GM18907 (cell line): ENCODE measurements around the gene DNASE2.

Source experiments
- ATAC-seq: cut with Tn5 transposase; IDR thresholded peaks from one replicate; pipeline ENCODE4 v1.9.1; 2021; ENCODE audit warnings: mild to moderate bottlenecking, moderate library complexity; ENCODE audit not compliant: unreplicated experiment

Gene DNASE2

DNA sequence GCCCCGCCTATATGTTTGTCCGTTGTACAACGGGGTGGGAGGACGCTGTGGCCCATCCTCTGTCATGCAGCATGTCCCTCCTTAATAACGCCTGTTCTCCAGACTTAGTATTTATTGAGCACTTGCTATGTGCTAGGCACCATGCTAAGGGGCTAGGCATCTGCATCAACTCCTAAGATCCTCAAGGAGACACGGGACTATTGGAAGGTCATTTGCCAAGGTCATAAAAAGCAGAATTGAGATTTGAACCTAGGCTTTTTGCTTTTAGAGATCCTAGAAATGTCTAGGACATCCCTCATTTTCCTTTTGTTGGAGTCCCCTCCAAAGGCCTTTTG lies 44.8 kb downstream of the DNASE2 start:
- no peak for ATAC-seq

DNA sequence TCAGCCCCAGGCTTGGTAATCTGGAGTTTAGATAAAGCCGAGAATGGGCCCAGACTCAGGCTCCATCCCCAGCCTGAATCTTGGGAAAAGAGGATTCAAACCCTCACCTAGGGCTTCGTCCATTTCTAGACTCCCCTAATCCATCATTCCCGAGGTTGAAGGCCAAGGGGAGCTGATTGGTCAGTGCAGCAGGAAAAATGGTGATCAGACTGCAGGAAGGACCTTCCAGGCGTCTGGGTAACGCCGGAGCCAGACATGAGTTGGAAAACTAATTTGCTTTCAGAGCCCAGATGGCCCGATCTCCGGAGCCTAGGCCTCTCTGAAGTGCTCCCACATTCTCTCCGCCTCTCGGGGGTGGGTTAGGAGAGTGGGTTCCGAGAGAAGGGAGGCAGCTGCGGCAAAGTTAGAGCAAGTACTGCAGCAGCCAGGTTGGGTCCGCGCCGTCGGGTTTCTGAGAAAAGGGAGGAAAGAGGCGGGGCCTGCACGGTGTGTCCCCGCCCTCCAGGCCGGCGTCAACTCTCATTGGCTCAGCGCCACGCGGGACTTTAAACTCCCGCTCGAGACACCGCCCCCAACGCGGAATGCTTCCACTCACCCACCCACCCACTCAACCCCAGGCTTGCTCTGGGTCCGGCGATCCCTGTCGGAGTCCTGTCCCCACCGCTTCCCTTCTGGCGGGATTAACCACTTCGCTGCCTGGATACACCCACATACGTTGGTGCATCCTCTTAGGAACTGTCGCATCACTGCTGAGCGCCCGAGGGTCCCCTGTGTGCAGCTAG lies 46.1 kb downstream of the DNASE2 start:
- no peak for ATAC-seq

GRCh38 chr19:12834566-12834943 lies 46.7 kb downstream of the DNASE2 start, which contains the start of gene RTBDN:
Gene RTBDN, minus strand, starts transcription at chr19:12834579. Its CDS starts 4,600 bp downstream, at chr19:12829979.
- ATAC-seq: no peak

GRCh38 chr19:12833738-12834565 lies 47.3 kb downstream of the DNASE2 start:
- no peak for ATAC-seq

GRCh38 chr19:12833418-12833737 lies 47.9 kb downstream of the DNASE2 start:
- ATAC-seq: no peak

GRCh38 chr19:12828494-12828893 lies 52.8 kb downstream of the DNASE2 start:
- no peak for ATAC-seq

DNA sequence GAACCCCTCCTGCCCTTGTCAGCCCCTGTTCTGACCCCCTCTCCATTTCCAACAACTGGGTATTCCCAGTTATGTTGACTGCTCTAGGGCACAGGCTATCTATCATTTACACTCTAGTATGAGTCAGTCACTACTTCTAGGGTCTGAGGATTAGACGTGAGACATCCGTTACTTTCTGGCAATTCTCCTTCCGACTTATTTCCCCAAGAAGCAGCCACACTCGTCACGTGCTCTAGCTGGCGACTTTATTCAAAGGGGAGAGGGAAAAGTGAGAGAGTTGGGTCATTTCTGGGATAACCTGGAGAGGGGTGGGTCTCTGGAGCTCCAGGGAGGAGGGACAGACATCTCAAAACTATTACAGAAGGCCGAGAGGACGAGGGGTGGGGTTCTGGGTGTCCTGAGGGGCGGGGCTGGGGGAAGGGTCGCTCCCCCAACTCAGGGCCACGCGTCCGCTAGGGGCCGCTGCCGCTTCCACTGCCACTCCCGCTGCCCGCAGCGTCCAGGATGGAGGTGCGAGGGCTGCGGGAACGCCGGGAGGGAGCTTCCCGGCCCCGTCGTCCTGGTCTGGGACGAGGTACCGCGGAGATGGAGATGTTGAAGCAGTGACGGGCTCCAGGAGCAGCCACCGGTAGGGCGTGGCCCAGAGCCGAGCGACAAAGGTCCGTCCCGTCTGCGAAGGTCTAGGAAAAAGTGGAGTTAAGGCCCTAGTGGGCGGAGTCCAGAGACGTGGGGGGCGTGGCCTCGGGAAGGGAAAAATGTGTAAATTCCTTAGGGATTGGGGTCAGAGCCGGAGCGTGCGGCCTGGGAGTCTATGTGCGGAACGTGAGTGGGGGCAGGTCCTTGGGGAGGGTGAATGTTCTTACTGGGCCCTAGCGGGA lies 55.8 kb downstream of the DNASE2 start:
- no peak for ATAC-seq
